Nephron progenitor cell (in vitro differentiated cells): Measurements from ENCODE around the gene KPTN.

Source experiments
- DNase-seq: peaks from one replicate; pipeline ENCODE4 v3.0.0; 2021
- H3K27ac Mint-ChIP-seq: 2 replicates; pipeline ENCODE4 v1.8.0; 2021; ENCODE audit warnings: mild to moderate bottlenecking, moderate library complexity, mixed read lengths
- H3K27me3 Mint-ChIP-seq: 2 replicates; pipeline ENCODE4 v1.8.0; 2021; ENCODE audit warnings: mild to moderate bottlenecking, low read depth, mixed read lengths; ENCODE audit not compliant: poor library complexity
- H3K36me3 Mint-ChIP-seq: 2 replicates; pipeline ENCODE4 v1.8.0; 2021; ENCODE audit warnings: low read depth, mixed read lengths
- H3K4me1 Mint-ChIP-seq: 2 replicates; pipeline ENCODE4 v1.8.0; 2021; ENCODE audit warnings: mixed read lengths
- H3K4me3 Mint-ChIP-seq: 2 replicates; pipeline ENCODE4 v1.8.0; 2021; ENCODE audit warnings: mild to moderate bottlenecking, moderate library complexity, mixed read lengths
- H3K9me3 Mint-ChIP-seq: 2 replicates; pipeline ENCODE4 v1.8.0; 2021; ENCODE audit warnings: mild to moderate bottlenecking, moderate library complexity, mixed read lengths
- TF ChIP-seq, protein P1 (sequence below): fragments of 200-600 bp; sonication (generic); IDR thresholded peaks from 2 replicates; pipeline ENCODE4 v1.5.0; 2021; ENCODE audit warnings: antibody characterized with exemption

Gene KPTN

DNA sequence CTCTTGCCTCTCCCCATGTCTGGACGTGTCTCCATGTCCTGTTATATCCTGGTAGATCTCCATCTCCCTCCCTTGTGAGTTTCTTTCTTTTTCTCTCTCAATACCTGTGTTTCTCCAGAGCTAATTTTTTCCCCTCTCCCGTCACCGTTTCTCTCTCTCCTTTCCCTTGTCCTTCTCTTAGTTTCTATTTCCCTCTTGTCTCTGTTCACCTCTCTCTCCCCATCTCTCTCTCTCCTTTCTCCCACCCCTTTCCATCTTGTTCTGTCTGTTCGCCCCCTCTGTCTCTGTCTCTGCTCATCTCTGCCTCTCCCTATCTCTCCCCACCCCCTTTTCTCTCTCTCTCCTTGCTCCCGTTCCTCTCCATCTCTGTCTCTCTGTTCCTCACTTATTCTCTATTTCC is 25.3 kb downstream of the KPTN start:
- H3K4me1 Mint-ChIP-seq, result no peaks in the 10 kb centered on the region
- H3K36me3 Mint-ChIP-seq, result peaks cover 7% of the 10 kb centered on the region
- H3K4me3 Mint-ChIP-seq, result no peak overlapping the region
- no peak for DNase-seq
- H3K9me3 Mint-ChIP-seq, result peaks cover 31% of the 10 kb centered on the region
- peaks cover 19% of the 10 kb centered on the region for H3K27me3 Mint-ChIP-seq
- TF ChIP-seq, protein P1, sequence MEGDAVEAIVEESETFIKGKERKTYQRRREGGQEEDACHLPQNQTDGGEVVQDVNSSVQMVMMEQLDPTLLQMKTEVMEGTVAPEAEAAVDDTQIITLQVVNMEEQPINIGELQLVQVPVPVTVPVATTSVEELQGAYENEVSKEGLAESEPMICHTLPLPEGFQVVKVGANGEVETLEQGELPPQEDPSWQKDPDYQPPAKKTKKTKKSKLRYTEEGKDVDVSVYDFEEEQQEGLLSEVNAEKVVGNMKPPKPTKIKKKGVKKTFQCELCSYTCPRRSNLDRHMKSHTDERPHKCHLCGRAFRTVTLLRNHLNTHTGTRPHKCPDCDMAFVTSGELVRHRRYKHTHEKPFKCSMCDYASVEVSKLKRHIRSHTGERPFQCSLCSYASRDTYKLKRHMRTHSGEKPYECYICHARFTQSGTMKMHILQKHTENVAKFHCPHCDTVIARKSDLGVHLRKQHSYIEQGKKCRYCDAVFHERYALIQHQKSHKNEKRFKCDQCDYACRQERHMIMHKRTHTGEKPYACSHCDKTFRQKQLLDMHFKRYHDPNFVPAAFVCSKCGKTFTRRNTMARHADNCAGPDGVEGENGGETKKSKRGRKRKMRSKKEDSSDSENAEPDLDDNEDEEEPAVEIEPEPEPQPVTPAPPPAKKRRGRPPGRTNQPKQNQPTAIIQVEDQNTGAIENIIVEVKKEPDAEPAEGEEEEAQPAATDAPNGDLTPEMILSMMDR, result no peak
- no peak overlapping the region for H3K27ac Mint-ChIP-seq

DNA sequence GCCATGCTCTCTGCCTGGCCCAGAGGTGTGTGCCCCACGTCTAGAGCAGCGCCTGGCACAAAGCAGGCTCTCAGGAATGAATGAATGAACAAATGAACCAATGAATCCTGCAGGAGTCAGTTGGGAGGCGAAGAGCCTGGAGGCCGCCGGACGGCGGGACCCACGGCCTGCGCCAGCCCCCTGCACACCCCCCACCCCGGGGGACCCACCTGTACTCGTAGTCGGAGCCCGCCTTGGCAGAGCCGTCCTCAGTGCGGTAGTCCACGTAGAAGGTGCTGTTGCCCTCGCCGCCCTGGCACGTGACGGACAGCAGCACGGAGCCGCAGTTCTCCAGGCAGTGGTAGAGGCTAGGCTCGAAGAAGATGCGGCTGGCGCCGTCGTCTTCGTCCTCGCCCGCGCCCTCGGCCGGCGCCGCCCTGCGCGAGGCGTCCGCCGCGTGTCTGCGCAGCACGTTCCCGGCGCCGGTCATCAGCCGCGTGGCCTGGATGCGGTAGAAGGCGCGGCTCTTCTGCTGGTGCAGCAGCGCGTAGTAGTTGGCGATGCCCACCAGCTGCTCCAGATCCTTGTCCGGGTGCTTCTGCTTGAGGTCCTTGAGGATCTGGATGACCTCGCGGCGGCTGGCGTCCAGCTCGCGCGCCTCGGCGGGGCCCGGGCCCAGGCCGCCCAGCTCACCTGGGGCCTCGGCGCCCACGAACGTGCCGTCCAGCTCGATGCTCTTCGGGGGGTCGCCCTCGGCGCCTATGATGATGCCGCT is 27.1 kb downstream of the KPTN start:
- DNase-seq, result no peak
- TF ChIP-seq, protein P1, result no peak
- Mint-ChIP-seq H3K4me1 (no peaks in the 10 kb centered on the region), H3K36me3 (peaks cover 7% of the 10 kb centered on the region), H3K27me3 (peaks cover 10% of the 10 kb centered on the region), H3K9me3 (peaks cover 31% of the 10 kb centered on the region), H3K27ac (no peak overlapping the region), H3K4me3 (no peak overlapping the region)

DNA sequence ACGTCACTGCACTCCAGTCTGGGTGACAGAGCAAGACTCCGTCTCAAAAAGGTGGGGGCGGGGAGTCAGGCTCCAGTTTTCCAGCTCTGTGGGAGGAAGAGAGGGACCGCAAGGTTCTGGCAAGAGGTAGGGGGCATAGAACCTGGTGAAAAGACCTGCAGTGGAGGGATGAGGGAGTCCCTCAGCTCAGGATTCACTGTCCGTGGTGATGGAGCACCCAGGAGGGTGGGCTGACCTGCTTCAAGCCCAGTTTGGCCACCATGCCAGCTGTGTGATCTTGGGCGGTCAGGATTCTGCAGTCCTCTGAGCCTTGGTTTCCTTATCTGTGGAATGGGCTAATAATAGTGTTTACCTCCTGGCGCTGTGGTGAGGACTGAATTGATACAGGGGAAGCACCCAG is 33.5 kb downstream of the KPTN start:
- H3K9me3 Mint-ChIP-seq, result peaks cover 26% of the 10 kb centered on the region
- no peak for DNase-seq
- peaks cover 1% of the 10 kb centered on the region for H3K36me3 Mint-ChIP-seq
- H3K27me3 Mint-ChIP-seq, result peaks cover 70% of the 10 kb centered on the region
- H3K27ac Mint-ChIP-seq, result no peak overlapping the region
- peaks cover 15% of the 10 kb centered on the region for H3K4me1 Mint-ChIP-seq
- TF ChIP-seq, protein P1, result no peak
- no peak overlapping the region for H3K4me3 Mint-ChIP-seq

DNA sequence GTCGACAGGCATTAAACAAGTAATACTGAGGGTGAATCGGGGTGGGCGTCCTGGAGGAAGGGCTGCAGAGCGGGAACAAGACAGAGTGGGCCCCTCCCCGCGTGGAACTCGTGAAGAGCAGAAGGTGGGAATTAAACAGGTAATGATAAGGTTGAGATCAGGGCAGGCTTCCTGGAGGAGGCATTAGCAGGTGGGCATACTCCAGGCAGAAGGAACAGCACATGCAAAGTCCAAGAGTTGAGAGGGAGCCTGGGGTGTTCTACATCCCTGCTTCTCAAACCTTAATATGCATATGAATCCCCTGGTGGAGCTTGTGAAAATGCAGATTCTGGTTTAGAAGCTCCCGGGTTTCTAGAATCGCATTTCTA is 35.7 kb downstream of the KPTN start:
- H3K9me3 Mint-ChIP-seq, result peaks cover 9% of the 10 kb centered on the region
- no peak overlapping the region for H3K27ac Mint-ChIP-seq
- peaks cover 28% of the 10 kb centered on the region for H3K4me1 Mint-ChIP-seq
- H3K27me3 Mint-ChIP-seq, result peaks cover 91% of the 10 kb centered on the region
- no peaks in the 10 kb centered on the region for H3K36me3 Mint-ChIP-seq
- no peak for DNase-seq
- H3K4me3 Mint-ChIP-seq, result no peak overlapping the region
- TF ChIP-seq, protein P1, result no peak

DNA sequence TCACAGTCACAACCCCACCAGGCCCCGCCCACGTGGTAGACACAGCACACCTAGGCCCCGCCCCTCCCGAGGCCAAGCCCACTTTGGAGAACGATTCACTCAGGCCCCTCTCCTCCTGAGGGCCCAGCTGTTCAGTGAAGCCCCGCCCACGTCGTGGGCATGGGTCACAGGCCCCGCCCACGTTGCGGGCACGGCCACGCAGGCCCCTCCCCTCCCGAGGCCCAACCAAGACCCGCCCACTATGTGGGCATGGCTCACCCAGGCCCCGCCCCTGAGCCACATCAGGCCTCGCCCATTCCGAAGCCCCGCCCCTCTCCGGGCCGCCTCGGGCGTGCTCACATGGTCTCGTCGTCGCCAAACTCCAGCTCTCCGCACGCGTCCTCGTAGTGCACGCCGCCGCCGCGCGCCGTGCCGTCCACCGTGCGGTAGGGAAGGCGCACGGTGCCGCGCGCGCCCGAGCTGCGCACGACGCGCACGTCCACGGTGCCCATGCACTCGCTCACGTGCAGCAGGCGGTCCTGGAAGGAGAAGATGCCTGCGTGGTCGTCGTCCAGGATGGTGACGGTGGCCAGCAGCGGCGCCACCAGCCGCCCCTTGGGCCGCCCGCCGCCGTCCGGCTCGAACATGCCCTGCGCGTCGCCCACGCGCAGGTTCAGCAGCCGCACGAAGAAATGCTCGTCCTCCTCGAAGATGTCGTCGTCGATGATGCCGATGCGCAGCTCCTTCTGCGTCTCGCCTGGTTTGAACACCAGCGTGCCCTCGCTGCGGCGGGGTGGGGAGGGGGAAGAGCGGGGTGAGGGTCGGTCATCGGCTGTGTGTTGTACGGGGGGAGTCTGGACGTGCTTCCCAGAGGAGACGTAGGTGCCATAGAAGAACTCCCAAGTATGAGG is 36.3 kb downstream of the KPTN start:
- DNase-seq, result peak; percentile 88
- peaks cover 98% of the 10 kb centered on the region for H3K27me3 Mint-ChIP-seq
- H3K4me3 Mint-ChIP-seq, result peak overlapping the region; percentile 53
- H3K27ac Mint-ChIP-seq, result no peak overlapping the region
- TF ChIP-seq, protein P1, result no peak
- H3K36me3 Mint-ChIP-seq, result no peaks in the 10 kb centered on the region
- peaks cover 28% of the 10 kb centered on the region for H3K4me1 Mint-ChIP-seq
- H3K9me3 Mint-ChIP-seq, result peaks cover 9% of the 10 kb centered on the region
